Activated T-cell treated with anti-CD3 and anti-CD28 coated beads, Interleukin-2, amount 50 U/mL, for 4 hours (primary cell): ENCODE data around the gene CDH15. TPM values are rescaled to one million over a fixed set of nuclear protein-coding genes. Genes with fewer than 3 reads are reported as not detected.

ENCODE experiments used
- ATAC-seq, 2 donors: fragments of 200-7000 bp; cut with Tn5 transposase; one replicate each; pipeline ENCODE4 v1.10.0; 2021
- DNase-seq: peaks from one replicate; pipeline ENCODE4 v3.0.0-alpha.2; 2020
- H3K27me3 Mint-ChIP-seq: one replicate; pipeline ENCODE4 v1.8.0; 2021; ENCODE audit warnings: low read depth, mixed read lengths
- H3K36me3 Mint-ChIP-seq: one replicate; pipeline ENCODE4 v1.8.0; 2022; ENCODE audit warnings: mixed read lengths; ENCODE audit not compliant: insufficient read depth
- H3K4me1 Mint-ChIP-seq: one replicate; pipeline ENCODE4 v1.8.0; 2021; ENCODE audit warnings: low read depth, mixed read lengths
- H3K4me3 Mint-ChIP-seq: one replicate; pipeline ENCODE4 v1.8.0; 2021; ENCODE audit warnings: mild to moderate bottlenecking, moderate library complexity, mixed read lengths
- H3K9me3 Mint-ChIP-seq: one replicate; pipeline ENCODE4 v1.8.0; 2021; ENCODE audit warnings: mixed read lengths
- total RNA-seq, 3 donors: library from RNA; stranded (reverse); gene quantifications; one replicate each; pipeline ENCODE4 v1.2.1, GENCODE V29; 2021

Gene CDH15
- total RNA-seq, 3 donors from 2014 or later, result not detected

- Mint-ChIP-seq H3K36me3 (no peaks in the 10 kb centered on the region), H3K4me1 (peaks cover 6% of the 10 kb centered on the region), H3K9me3 (no peaks in the 10 kb centered on the region), H3K27me3 (peaks cover 6% of the 10 kb centered on the region), H3K4me3 (no peak overlapping the region)
- DNase-seq, result no peak
- ATAC-seq, result no peak
Measured at GRCh38 chr16:89169778-89170177, 1.8 kb upstream of the CDH15 start.

GRCh38 chr16:89170346-89171215 is 967 bp upstream of the CDH15 start:
- Mint-ChIP-seq H3K27me3 (peaks cover 6% of the 10 kb centered on the region), H3K36me3 (no peaks in the 10 kb centered on the region), H3K4me3 (peak overlapping the region; percentile 71), H3K9me3 (no peaks in the 10 kb centered on the region), H3K4me1 (peaks cover 6% of the 10 kb centered on the region)
- peak in 1 of 2 donors; percentile 4 for ATAC-seq
- no peak for DNase-seq

GRCh38 chr16:89172171-89172527 is 601 bp downstream of the CDH15 start:
- Mint-ChIP-seq H3K36me3 (no peaks in the 10 kb centered on the region), H3K27me3 (no peaks in the 10 kb centered on the region), H3K4me1 (peaks cover 6% of the 10 kb centered on the region), H3K4me3 (no peak overlapping the region), H3K9me3 (no peaks in the 10 kb centered on the region)
- ATAC-seq (no peak), DNase-seq (no peak)

GRCh38 chr16:89172528-89173173 is 1.1 kb downstream of the CDH15 start:
- Mint-ChIP-seq H3K9me3 (no peaks in the 10 kb centered on the region), H3K27me3 (no peaks in the 10 kb centered on the region), H3K4me3 (no peak overlapping the region), H3K4me1 (peaks cover 6% of the 10 kb centered on the region), H3K36me3 (no peaks in the 10 kb centered on the region)
- ATAC-seq (no peak), DNase-seq (no peak)

- DNase-seq, result no peak
- H3K4me3 Mint-ChIP-seq, result no peak overlapping the region
- no peaks in the 10 kb centered on the region for H3K27me3 Mint-ChIP-seq
Measured at GRCh38 chr16:89173174-89173921, 1.8 kb downstream of the CDH15 start.

GRCh38 chr16:89174055-89174827 is 2.7 kb downstream of the CDH15 start:
- ATAC-seq, result no peak
- no peak for DNase-seq
- no peaks in the 10 kb centered on the region for H3K9me3 Mint-ChIP-seq
- no peaks in the 10 kb centered on the region for H3K27me3 Mint-ChIP-seq
- H3K4me3 Mint-ChIP-seq, result no peak overlapping the region
- H3K4me1 Mint-ChIP-seq, result peaks cover 6% of the 10 kb centered on the region
- H3K36me3 Mint-ChIP-seq, result no peaks in the 10 kb centered on the region

More at GRCh38 chr16:89173174-89173921, 1.8 kb downstream of the CDH15 start:
- peaks cover 6% of the 10 kb centered on the region for H3K4me1 Mint-ChIP-seq
- no peak for ATAC-seq
- no peaks in the 10 kb centered on the region for H3K36me3 Mint-ChIP-seq
- H3K9me3 Mint-ChIP-seq, result no peaks in the 10 kb centered on the region

- Mint-ChIP-seq H3K27me3 (no peaks in the 10 kb centered on the region), H3K4me3 (no peak overlapping the region), H3K4me1 (peaks cover 6% of the 10 kb centered on the region), H3K36me3 (no peaks in the 10 kb centered on the region), H3K9me3 (no peaks in the 10 kb centered on the region)
- DNase-seq (no peak), ATAC-seq (no peak)
Measured at GRCh38 chr16:89174877-89175276, 3.3 kb downstream of the CDH15 start.

- ATAC-seq (no peak), DNase-seq (no peak)
- Mint-ChIP-seq H3K4me3 (no peak overlapping the region), H3K4me1 (peaks cover 5% of the 10 kb centered on the region), H3K36me3 (no peaks in the 10 kb centered on the region), H3K27me3 (no peaks in the 10 kb centered on the region), H3K9me3 (no peaks in the 10 kb centered on the region)
Measured at GRCh38 chr16:89175280-89176146, 4.0 kb downstream of the CDH15 start.

GRCh38 chr16:89176147-89176690 is 4.7 kb downstream of the CDH15 start:
- no peaks in the 10 kb centered on the region for H3K9me3 Mint-ChIP-seq
- ATAC-seq, result no peak
- peaks cover 2% of the 10 kb centered on the region for H3K27me3 Mint-ChIP-seq
- DNase-seq, result no peak
- H3K4me1 Mint-ChIP-seq, result peaks cover 2% of the 10 kb centered on the region
- H3K36me3 Mint-ChIP-seq, result no peaks in the 10 kb centered on the region
- H3K4me3 Mint-ChIP-seq, result no peak overlapping the region

GRCh38 chr16:89176717-89177116 is 5.2 kb downstream of the CDH15 start:
- Mint-ChIP-seq H3K36me3 (no peaks in the 10 kb centered on the region), H3K9me3 (no peaks in the 10 kb centered on the region), H3K4me1 (peaks cover 4% of the 10 kb centered on the region), H3K27me3 (peaks cover 4% of the 10 kb centered on the region), H3K4me3 (no peak overlapping the region)
- no peak for DNase-seq
- ATAC-seq, result no peak

GRCh38 chr16:89177501-89177900 is 6.0 kb downstream of the CDH15 start:
- ATAC-seq (no peak), DNase-seq (no peak)
- peaks cover 4% of the 10 kb centered on the region for H3K27me3 Mint-ChIP-seq
- H3K9me3 Mint-ChIP-seq, result no peaks in the 10 kb centered on the region
- H3K36me3 Mint-ChIP-seq, result no peaks in the 10 kb centered on the region
- H3K4me3 Mint-ChIP-seq, result no peak overlapping the region
- peaks cover 5% of the 10 kb centered on the region for H3K4me1 Mint-ChIP-seq

GRCh38 chr16:89178453-89179147 is 7.1 kb downstream of the CDH15 start:
- Mint-ChIP-seq H3K27me3 (peaks cover 4% of the 10 kb centered on the region), H3K9me3 (no peaks in the 10 kb centered on the region), H3K4me3 (no peak overlapping the region), H3K4me1 (peaks cover 8% of the 10 kb centered on the region), H3K36me3 (no peaks in the 10 kb centered on the region)
- DNase-seq (no peak), ATAC-seq (no peak)

GRCh38 chr16:89179148-89179484 is 7.6 kb downstream of the CDH15 start:
- no peak for DNase-seq
- peaks cover 4% of the 10 kb centered on the region for H3K27me3 Mint-ChIP-seq
- no peaks in the 10 kb centered on the region for H3K9me3 Mint-ChIP-seq
- H3K4me1 Mint-ChIP-seq, result peaks cover 8% of the 10 kb centered on the region
- no peak overlapping the region for H3K4me3 Mint-ChIP-seq
- ATAC-seq, result no peak
- H3K36me3 Mint-ChIP-seq, result no peaks in the 10 kb centered on the region
